Mesodermal cell (in vitro differentiated cells): Measurements from ENCODE around the gene LCN15.
"Not testable (repeated sequence)": the region's sequence is repeated elsewhere in the genome, so short reads cannot be mapped to it uniquely, and the experiment has no call there.

ENCODE experiments used
- H3K27ac ChIP-seq: 2 replicates; pipeline ENCODE4 v1.7.0; 2013; ENCODE audit warnings: mild to moderate bottlenecking, low read depth, low read length, moderate library complexity; ENCODE audit not compliant: severe bottlenecking
- H3K36me3 ChIP-seq: 2 replicates; pipeline ENCODE4 v1.7.1; 2013; ENCODE audit warnings: mild to moderate bottlenecking, low read length, moderate library complexity; ENCODE audit not compliant: control insufficient read depth, insufficient read depth
- H3K4me1 ChIP-seq: one replicate; pipeline ENCODE4 v1.7.1; 2013; ENCODE audit warnings: mild to moderate bottlenecking, low read length; ENCODE audit not compliant: insufficient read depth, control insufficient read depth, poor library complexity, severe bottlenecking
- H3K4me3 ChIP-seq: 2 replicates; pipeline ENCODE4 v1.7.0; 2013; ENCODE audit warnings: low read length, control low read depth, mild to moderate bottlenecking; ENCODE audit not compliant: insufficient read depth, poor library complexity, severe bottlenecking; ENCODE audit errors: extremely low read depth
- H3K9me3 ChIP-seq: 2 replicates; pipeline ENCODE4 v1.7.1; 2013; ENCODE audit warnings: mild to moderate bottlenecking, low read length, moderate library complexity; ENCODE audit not compliant: control insufficient read depth
- WGBS, 2 experiments: methylation state at CpG; one replicate each; pipeline ENCODE4 v1.1.5; 2013; ENCODE audit warnings: missing lambda C conversion rate in 2 of 2; ENCODE audit not compliant: insufficient coverage in 2 of 2; 5-methylcytosine and 5-hydroxymethylcytosine counted together

Gene LCN15

DNA sequence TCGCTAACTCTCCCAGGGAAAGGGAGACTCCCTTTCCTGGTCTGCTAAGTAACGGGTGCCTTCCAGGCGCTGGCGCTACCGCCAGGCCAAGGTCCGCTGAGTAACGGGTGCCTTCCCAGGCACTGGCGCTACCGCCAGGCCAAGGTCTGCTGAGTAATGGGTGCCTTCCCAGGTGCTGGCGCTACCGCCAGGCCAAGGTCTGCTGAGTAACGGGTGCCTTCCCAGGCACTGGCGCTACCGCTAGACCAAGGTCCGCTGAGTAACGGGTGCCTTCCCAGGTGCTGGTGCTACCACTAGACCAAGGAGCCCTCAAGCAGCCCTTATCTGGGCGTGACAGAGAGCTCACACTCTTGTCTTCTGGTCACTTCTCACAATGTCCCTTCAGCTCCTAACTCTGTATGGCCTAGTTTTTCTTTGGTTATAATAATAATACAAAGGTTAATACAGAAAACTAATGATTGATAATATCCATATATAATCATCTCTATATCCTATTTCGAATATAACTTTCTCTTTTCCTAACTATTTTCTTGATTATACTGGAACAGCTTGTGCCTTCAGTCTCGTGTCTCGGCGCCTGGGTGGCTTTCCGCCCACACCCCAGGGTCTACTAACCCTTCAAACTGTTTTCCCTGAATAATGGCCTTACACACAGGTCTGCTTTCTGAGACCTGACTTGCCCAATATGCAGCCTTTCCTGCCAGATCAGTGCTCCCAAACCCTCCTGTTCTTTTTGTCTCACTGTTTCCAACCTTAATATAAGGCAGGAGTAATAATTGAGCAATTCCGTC, 21.4 kb upstream of the LCN15 start:
- H3K27ac ChIP-seq, H3K4me3 ChIP-seq, H3K36me3 ChIP-seq, H3K9me3 ChIP-seq: not testable (repeated sequence)
- peaks cover 38% of the 10 kb centered on the region for H3K4me1 ChIP-seq
- 93 to 94% methylated on average over 16 to 20 of the region's 23 CpGs for WGBS, 2 experiments

DNA sequence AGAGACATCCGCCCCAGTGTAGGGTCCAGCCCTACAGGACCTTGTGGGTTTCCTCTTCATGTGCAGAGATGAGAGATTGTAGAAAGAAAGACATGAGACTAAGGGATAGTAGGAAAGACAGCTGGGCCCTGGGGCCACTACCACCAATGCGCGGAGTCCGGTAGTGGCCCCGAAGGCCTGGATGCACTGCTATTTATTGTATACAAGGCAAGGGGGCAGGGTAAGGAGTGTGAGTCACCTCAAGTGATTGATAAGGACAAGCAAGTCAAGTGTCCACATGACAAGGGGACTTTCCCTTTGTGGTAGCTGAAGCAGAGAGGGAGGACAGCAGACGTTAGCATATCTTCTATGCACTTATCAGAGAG, 20.7 kb upstream of the LCN15 start:
- Histone ChIP-seq H3K9me3 (no peaks in the 10 kb centered on the region), H3K36me3 (no peaks in the 10 kb centered on the region), H3K4me3 (no peak overlapping the region), H3K4me1 (peaks cover 38% of the 10 kb centered on the region), H3K27ac (peak overlapping the region; percentile 71)
- WGBS, 2 experiments, result 87 to 97% methylated on average over 4 to 5 of the region's 6 CpGs

DNA sequence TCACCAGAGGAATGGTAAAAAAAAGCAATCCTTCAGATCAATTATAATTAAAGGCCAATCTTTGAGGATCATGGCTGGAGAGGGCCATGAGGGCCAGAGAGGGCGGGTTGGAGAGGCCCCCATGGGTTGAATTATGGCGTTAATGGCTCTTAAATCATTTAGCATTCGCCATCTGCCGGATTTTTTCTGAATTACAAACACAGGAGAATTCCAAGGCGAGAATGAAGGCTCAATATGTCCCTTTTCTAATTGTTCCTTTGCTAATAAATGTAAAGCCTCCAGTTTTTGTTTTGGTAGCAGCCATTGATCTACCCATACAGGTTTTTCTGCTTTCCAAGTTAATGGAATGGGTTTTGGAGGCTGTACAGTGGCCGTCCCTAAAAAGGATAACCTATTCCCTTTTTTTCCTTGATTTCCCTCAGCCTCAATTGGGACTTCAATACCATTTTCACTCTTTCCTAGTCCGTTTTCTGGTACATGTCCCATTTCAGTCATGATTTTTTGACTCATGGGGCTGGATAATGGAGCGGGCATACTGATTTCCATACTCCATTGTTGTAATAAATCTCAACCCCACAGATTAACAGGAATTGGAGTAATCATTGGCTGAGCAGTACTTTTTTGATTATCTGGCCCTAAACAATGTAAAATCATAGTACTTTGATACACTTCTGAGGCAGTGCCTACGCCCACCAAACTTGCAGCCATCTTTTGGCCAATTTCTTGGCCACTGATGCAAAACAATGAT, 20.1 kb upstream of the LCN15 start:
- Histone ChIP-seq H3K9me3 (no peaks in the 10 kb centered on the region), H3K4me1 (peaks cover 33% of the 10 kb centered on the region), H3K4me3 (no peak overlapping the region), H3K27ac (peak overlapping the region; percentile 71), H3K36me3 (no peaks in the 10 kb centered on the region)
- WGBS, 2 experiments, result 62 to 75% methylated on average over 4 to 6 of the region's 9 CpGs

DNA sequence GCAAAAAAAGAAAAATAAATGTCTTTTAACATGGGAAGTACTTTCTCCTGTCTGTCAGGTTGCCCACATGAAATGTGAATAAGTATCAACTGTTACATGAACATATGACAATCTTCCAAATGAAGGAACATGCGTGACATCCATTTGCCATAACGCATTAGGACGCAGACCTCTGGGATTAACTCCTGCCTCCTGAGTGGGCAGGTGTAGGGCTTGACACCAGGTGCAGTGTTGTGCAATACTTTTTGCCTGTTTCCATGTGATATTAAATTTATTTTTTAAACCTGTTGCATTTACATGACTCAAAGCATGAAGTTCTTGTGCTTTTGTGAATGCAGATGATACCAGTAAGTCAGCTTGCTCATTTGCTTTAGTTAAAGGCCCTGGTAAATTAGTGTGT, 18.1 kb upstream of the LCN15 start:
- Histone ChIP-seq H3K9me3 (no peaks in the 10 kb centered on the region), H3K27ac (no peak overlapping the region), H3K36me3 (no peaks in the 10 kb centered on the region), H3K4me3 (no peak overlapping the region), H3K4me1 (peaks cover 19% of the 10 kb centered on the region)
- 91 to 100% methylated on average over 3 of the region's 3 CpGs for WGBS, 2 experiments

DNA sequence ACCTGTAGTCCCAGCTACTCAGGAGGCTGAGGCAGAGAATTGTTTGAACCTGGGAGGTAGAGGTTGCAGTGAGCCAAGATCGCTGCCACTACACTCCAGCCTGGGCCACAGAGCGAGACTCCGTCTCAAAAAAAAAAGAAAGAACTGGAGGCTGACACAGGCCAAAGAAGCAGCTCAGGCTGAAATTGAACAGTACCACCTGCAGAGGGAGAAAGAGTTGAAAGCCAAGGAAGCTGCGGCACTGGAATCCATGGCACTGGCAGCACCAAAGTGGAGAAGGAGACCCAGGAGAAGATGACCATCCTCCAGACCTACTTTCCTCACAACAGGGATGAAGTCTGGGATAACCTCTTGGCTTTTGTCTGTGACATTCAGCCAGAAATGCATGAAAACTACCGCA, 15.5 kb upstream of the LCN15 start:
- WGBS, 2 experiments, result 69 to 73% methylated on average over 5 of the region's 5 CpGs
- H3K4me3 ChIP-seq, result no peak overlapping the region
- no peaks in the 10 kb centered on the region for H3K9me3 ChIP-seq
- H3K36me3 ChIP-seq, result no peaks in the 10 kb centered on the region
- H3K27ac ChIP-seq, result peak overlapping the region; percentile 78
- H3K4me1 ChIP-seq, result peaks cover 9% of the 10 kb centered on the region

DNA sequence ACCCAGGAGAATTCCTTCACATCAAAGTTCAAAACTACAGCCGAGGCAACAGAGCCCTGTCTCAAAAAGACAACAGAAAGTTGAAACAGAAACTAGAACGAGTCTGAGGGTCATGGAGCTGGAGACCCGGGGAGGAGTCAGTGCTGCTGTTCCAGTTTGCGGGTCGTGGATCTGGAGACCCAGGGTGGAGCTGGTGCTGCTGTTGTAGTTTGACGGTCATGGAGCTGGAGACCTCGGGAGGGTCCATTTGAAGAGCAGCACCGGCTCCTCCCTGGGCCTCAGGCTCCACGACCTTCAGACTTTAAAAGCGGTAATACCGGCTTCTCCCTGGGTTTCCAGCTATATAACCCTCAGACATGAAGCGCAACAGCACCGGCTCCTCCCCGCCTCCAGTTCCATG, 13.0 kb upstream of the LCN15 start:
- WGBS, 2 experiments, result 78 to 83% methylated on average over 12 to 14 of the region's 14 CpGs
- H3K27ac ChIP-seq, result no peak overlapping the region
- H3K4me3 ChIP-seq, result no peak overlapping the region
- peaks cover 13% of the 10 kb centered on the region for H3K9me3 ChIP-seq
- H3K4me1 ChIP-seq, result peaks cover 6% of the 10 kb centered on the region
- H3K36me3 ChIP-seq, result no peaks in the 10 kb centered on the region

DNA sequence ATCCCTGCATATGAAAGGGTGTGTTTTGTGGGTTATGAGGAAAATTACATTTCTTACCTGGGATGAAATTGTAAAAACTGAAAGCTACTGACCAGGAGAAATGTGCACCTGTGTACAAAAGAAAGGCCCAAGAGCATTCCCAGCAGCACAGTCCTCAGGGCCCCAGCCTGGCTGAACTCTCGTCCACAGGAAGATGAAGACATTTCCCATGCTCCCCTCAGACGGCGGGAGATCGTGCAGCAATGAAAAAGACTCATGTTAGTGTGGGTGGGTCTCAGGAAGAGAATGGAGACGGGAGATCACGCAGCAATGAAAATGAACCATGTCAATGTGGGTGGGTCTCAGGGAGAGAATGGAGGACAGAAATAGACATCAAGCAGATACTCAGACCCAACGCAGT, 12.6 kb upstream of the LCN15 start:
- Histone ChIP-seq H3K27ac (no peak overlapping the region), H3K9me3 (peaks cover 13% of the 10 kb centered on the region), H3K4me3 (no peak overlapping the region), H3K36me3 (no peaks in the 10 kb centered on the region), H3K4me1 (peaks cover 6% of the 10 kb centered on the region)
- 92 to 93% methylated on average over 6 to 7 of the region's 7 CpGs for WGBS, 2 experiments

DNA sequence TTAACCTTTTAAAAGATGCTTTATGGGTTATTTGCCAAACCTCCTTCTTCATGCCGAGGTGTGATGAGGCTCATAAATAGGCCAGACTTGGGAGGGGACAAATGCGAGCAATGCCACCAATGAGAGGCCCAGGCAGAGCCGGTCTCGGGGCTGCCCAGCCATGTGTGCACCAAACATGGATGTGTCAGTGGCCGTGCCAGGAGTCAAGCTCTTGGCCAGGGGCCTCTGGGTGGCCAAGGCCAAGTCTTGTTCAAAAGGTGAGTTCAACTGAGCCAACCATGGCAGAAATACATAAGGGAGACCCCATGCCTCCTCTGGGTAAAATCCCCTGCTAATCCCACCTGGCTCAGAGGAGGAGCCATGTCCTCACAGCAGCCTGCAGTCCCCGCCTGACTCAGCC, 10.9 kb upstream of the LCN15 start:
- WGBS, 2 experiments, result 85 to 90% methylated on average over 5 to 6 of the region's 6 CpGs
- Histone ChIP-seq H3K9me3 (peaks cover 13% of the 10 kb centered on the region), H3K4me3 (no peak overlapping the region), H3K27ac (no peak overlapping the region), H3K4me1 (peaks cover 3% of the 10 kb centered on the region), H3K36me3 (no peaks in the 10 kb centered on the region)

DNA sequence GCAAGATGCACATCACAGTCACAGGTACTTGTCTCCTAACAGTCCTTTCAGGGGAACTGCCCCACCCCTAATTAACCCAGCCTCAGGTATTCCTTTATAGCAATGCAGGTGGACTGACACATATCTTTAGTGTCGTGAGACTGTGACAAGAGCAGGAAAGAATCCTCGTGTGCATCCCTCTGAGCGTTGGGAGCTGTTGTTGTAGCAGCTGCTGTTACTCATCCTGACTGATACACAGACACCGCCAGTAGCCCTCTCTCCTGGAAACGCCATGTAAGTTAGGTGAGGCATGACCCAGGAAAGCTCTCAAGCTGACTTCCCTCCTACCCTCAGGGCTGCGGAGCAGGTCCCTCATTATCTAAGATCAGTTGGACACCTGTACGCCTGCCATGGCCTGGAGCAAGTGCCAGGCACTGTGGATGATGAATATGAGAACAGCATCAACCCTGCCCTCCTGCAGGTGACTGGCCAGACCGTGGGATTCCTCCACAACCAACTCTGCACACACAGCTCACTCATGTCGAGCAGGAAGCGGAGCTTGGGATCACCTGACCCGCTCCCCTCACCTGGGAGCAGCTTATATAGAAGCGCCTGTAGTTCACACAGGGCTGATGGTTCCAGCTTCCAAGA, 10.2 kb upstream of the LCN15 start:
- no peak overlapping the region for H3K4me3 ChIP-seq
- H3K27ac ChIP-seq, result no peak overlapping the region
- no peaks in the 10 kb centered on the region for H3K36me3 ChIP-seq
- WGBS, 2 experiments, result 90 to 99% methylated on average over 8 to 11 of the region's 12 CpGs
- no peaks in the 10 kb centered on the region for H3K4me1 ChIP-seq
- H3K9me3 ChIP-seq, result peaks cover 13% of the 10 kb centered on the region

DNA sequence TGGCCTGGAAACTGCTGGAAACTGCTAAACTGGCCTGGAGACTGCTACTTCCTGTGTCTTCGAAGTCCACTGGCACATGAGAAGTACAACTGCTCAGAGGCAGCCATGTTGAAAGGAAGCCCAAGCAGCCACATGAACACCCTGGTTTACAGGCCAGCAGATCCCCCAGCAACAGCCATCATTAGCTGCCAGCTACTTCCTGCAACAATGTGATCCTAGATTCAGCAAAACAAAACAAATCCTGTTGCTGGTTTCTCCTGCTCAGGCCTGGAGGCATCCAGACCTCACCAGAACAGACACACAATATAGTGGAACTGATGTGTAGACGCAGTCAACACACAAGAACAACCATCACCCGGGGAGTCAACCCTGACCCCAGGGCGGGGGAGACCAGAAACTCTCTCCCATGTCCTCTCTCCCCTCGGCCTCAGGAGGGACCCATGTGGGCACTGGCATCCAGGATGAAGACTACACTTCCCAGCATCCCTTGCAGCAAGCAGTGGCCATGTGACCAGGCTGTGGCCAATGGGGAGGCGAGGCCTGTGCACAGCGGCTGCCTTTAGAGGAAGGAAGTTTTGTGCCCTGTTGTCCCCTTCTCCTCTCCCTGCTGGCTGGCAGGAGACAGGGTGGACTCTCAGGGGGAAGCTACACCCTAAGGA, 9.2 kb upstream of the LCN15 start:
- no peaks in the 10 kb centered on the region for H3K36me3 ChIP-seq
- H3K9me3 ChIP-seq, result peaks cover 13% of the 10 kb centered on the region
- no peaks in the 10 kb centered on the region for H3K4me1 ChIP-seq
- 80 to 91% methylated on average over 4 of the region's 7 CpGs for WGBS, 2 experiments
- no peak overlapping the region for H3K4me3 ChIP-seq
- no peak overlapping the region for H3K27ac ChIP-seq
